RWPE2 (cell line): ENCODE data around the gene SLC5A2.
"Not testable (repeated sequence)": the region's sequence is repeated elsewhere in the genome, so short reads cannot be mapped to it uniquely, and the experiment has no call there.

Source experiments
- ATAC-seq: fragments of 200-7000 bp; cut with Tn5 transposase; 3 replicates; pipeline ENCODE4 v1.9.1; 2021; ENCODE audit warnings: low read depth
- DNase-seq: peaks from one replicate; pipeline ENCODE4 v3.0.0-alpha.2; 2020; ENCODE audit warnings: low spot score
- H3K27ac ChIP-seq: fragments of 450-650 bp; 2 replicates; pipeline ENCODE4 v1.5.1; 2017; ENCODE audit warnings: mild to moderate bottlenecking; ENCODE audit not compliant: poor library complexity, severe bottlenecking
- H3K27me3 ChIP-seq: fragments of 250-450 bp; sonication (Bioruptor Pico); 2 replicates; pipeline ENCODE4 v1.5.1; 2021; ENCODE audit warnings: mild to moderate bottlenecking, moderate library complexity; ENCODE audit not compliant: insufficient read depth, poor library complexity, severe bottlenecking
- H3K36me3 ChIP-seq: fragments of 250-450 bp; sonication (Bioruptor Pico); 2 replicates; pipeline ENCODE4 v1.5.1; 2020; ENCODE audit warnings: low read depth, mild to moderate bottlenecking, moderate library complexity
- H3K4me1 ChIP-seq: fragments of 250-450 bp; sonication (Bioruptor Pico); 2 replicates; pipeline ENCODE4 v1.5.1; 2021; ENCODE audit warnings: mild to moderate bottlenecking, moderate library complexity; ENCODE audit not compliant: insufficient read depth, poor library complexity, severe bottlenecking
- H3K4me3 ChIP-seq: fragments of 250-450 bp; sonication (Bioruptor Pico); 2 replicates; pipeline ENCODE4 v1.5.1; 2021; ENCODE audit warnings: mild to moderate bottlenecking, moderate library complexity; ENCODE audit not compliant: severe bottlenecking
- H3K9me3 ChIP-seq: fragments of 250-450 bp; sonication (Bioruptor Pico); 2 replicates; pipeline ENCODE4 v1.5.1; 2021; ENCODE audit warnings: mild to moderate bottlenecking, moderate library complexity; ENCODE audit not compliant: severe bottlenecking
- CTCF ChIP-seq: fragments of 450-650 bp; IDR thresholded peaks from one replicate; pipeline ENCODE4 v1.5.1; 2017; ENCODE audit warnings: mild to moderate bottlenecking, moderate library complexity; ENCODE audit not compliant: poor library complexity, severe bottlenecking

Gene SLC5A2

GRCh38 chr16:31480851-31481536, 1.9 kb upstream of the SLC5A2 start:
- Histone ChIP-seq H3K27me3 (no peaks in the 10 kb centered on the region), H3K4me1 (no peaks in the 10 kb centered on the region), H3K4me3 (no peak overlapping the region), H3K27ac (no peak overlapping the region), H3K9me3 (no peaks in the 10 kb centered on the region), H3K36me3 (peaks cover 17% of the 10 kb centered on the region)
- DNase-seq (no peak), ATAC-seq (peak; percentile 3; the same call in 1 of the 3 replicates)
- no peak for TF ChIP-seq CTCF

GRCh38 chr16:31484048-31484447, 1.1 kb downstream of the SLC5A2 start:
- H3K9me3 ChIP-seq, H3K27ac ChIP-seq, DNase-seq, ATAC-seq, H3K4me3 ChIP-seq, H3K27me3 ChIP-seq, H3K36me3 ChIP-seq, H3K4me1 ChIP-seq: not testable (repeated sequence)

GRCh38 chr16:31484491-31485171, 1.7 kb downstream of the SLC5A2 start:
- no peaks in the 10 kb centered on the region for H3K27me3 ChIP-seq

DNA sequence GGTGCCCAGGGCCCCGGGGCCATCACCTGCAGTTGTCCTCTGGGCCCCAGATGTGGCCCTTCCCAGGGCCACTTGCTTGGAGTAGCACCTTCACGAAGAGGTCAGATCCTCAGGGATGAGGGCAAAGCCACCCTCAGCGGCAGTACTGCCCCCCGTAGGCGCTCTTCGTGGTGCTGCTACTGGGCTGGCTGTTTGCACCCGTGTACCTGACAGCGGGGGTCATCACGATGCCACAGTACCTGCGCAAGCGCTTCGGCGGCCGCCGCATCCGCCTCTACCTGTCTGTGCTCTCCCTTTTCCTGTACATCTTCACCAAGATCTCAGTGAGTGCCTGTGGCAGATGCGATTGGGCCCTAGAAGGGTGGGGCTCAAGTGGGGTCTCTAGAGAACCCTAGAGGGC, 2.6 kb downstream of the SLC5A2 start:
- H3K9me3 ChIP-seq: no peaks in the 10 kb centered on the region
- no peaks in the 10 kb centered on the region for H3K27me3 ChIP-seq
- H3K4me3 ChIP-seq: no peak overlapping the region
- DNase-seq: no peak
- no peak overlapping the region for H3K27ac ChIP-seq
- no peak for ATAC-seq
- no peak for TF ChIP-seq CTCF
- H3K36me3 ChIP-seq: no peaks in the 10 kb centered on the region
- H3K4me1 ChIP-seq: no peaks in the 10 kb centered on the region

More at GRCh38 chr16:31484491-31485171, 1.7 kb downstream of the SLC5A2 start:
- Histone ChIP-seq H3K9me3 (no peaks in the 10 kb centered on the region), H3K36me3 (no peaks in the 10 kb centered on the region), H3K4me1 (no peaks in the 10 kb centered on the region), H3K4me3 (no peak overlapping the region), H3K27ac (no peak overlapping the region)
- DNase-seq (no peak), ATAC-seq (no peak)
- no peak for TF ChIP-seq CTCF

- H3K9me3 ChIP-seq: no peaks in the 10 kb centered on the region
- H3K36me3 ChIP-seq: no peaks in the 10 kb centered on the region
- no peak for ATAC-seq
- H3K27me3 ChIP-seq: no peaks in the 10 kb centered on the region
- H3K27ac ChIP-seq: no peak overlapping the region
- DNase-seq: no peak
- no peaks in the 10 kb centered on the region for H3K4me1 ChIP-seq
- H3K4me3 ChIP-seq: no peak overlapping the region
- no peak for TF ChIP-seq CTCF
These were observed 3.1 kb downstream of the SLC5A2 start for GRCh38 chr16:31486045-31486444.
